GM18951 (cell line): ENCODE data around the gene HPGDS.

Source experiments
- POLR2A ChIP-seq: IDR thresholded peaks from 4 replicates; pipeline ENCODE4 v1.6.1; 2011; ENCODE audit warnings: mild to moderate bottlenecking; ENCODE audit not compliant: insufficient read length, insufficient read depth; ENCODE audit errors: extremely low read depth
- in situ Hi-C: fragments of 300-500 bp; cut with MboI; formaldehyde crosslinking; loops from one replicate; pipeline ENCODE4 v1.12.0; 2022; ENCODE audit warnings: low sequenced_read_pairs, mixed read lengths, inconsistent platforms; ENCODE audit not compliant: unreplicated experiment

The HPGDS gene

DNA sequence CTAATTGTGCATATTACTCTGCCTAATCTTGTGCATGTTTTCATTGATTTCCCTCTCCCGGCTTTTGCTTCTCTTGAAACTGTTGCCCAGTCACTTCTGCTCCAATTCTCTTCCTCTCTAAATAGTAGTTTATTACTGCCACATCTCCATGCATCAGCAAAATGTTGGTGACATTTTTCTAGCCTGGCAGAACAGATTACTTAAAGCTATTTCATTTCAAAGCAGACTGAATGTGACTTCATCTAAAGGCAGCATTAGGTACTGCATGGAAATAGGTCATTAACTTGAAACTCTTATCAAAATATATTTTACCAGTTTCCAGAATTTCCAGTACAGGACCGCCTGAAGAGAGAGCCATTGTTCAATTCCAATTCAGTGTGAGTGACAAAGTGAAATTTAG is 52.4 kb downstream of the HPGDS start:
- TF ChIP-seq POLR2A, result no peak
- in situ Hi-C loops, result no loop called here

DNA sequence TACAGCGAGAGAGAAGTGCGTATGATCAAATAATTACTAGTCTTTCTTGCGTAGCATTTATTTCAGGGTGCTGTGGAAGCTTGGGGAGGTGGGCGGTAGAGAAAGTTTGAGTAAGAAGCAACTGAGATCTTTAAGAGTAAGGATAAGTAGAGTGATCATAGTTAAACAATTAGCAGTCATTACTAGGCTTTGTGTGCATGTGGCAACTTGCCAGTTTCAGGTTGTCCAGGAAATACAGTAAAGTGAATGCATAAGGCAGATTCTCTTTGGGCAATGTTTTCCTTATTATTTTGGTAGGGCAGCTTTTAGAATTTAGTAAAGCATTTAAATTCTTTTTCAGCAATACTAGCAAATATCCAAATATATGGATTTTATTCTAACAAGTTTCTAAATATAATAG is 57.0 kb downstream of the HPGDS start:
- in situ Hi-C loops, result no loop called here
- no peak for TF ChIP-seq POLR2A

DNA sequence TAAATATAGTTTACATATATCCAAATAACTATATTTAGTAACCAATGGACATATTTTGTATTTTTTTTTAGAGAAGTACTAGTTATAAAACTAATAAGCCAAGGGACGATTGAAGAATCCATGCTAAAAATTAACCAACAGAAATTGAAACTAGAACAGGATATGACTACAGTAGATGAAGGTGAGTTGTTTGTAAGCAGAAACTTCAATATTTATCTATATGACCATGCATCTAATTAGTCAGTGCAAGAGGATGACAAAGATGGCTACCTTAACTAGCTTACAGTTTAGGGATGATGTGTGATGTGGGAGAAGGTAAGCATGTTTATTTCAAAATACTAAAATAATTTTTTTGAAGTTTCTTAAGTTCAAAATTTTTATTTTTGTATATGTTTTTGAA is 57.7 kb downstream of the HPGDS start:
- in situ Hi-C loops, result no loop called here
- TF ChIP-seq POLR2A, result no peak

DNA sequence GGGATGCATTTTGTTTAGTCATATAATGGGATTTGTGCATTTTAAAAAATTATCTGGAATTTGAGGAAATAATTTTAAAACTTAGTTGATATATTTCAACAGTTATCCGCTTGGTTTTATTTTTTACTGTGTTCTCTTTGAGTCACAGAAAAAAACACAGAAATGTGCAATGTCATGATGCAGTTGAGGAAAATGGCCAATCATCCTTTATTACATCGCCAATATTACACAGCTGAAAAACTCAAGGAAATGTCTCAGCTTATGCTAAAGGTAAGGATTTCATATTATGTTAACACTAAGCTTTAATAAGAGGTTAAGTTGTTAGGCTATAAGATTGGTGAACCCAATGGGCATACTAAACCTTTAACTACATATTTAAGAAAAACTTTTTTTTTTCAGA is 63.9 kb downstream of the HPGDS start:
- in situ Hi-C loops, result no loop called here

DNA sequence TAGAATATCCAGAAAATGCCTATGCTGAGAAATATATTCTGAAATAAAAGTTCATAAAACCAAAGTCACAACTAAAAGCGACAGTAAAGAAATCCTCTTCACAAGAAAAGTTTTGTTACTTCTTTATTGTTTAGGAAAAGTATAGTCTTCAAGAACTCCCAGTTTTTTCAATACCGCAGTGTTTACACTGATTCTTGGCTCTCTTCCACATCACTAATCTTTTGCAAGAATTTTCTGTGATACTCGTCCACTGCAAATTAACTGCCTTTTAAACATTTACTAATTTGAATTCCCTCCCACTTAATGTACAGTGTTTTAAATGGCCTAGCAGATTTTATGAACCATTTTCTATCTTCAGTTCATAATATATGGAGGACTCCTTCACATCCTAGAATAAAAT is 65.1 kb downstream of the HPGDS start:
- in situ Hi-C loops, result no loop called here
- no peak for TF ChIP-seq POLR2A

More for the DNA sequence above, 63.9 kb downstream of the HPGDS start:
- TF ChIP-seq POLR2A, result no peak

DNA sequence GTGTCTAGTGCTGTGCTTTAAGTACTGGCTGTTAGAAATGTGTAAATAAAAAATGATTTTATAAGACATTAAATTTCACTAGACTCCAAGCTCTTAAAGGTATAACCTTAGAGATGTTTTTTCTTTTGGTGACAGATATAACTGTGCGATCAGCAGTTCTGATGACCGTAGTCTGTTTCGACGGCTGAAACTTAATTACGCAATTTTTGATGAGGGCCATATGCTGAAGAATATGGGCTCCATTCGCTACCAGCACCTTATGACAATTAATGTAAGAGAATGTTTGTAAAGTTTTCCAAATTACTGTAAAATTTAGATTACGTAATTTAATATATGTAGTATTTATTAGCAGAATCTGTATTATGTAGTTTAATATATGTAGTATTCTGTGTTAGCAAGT is 66.4 kb downstream of the HPGDS start:
- in situ Hi-C loops, result no loop called here
- no peak for TF ChIP-seq POLR2A

DNA sequence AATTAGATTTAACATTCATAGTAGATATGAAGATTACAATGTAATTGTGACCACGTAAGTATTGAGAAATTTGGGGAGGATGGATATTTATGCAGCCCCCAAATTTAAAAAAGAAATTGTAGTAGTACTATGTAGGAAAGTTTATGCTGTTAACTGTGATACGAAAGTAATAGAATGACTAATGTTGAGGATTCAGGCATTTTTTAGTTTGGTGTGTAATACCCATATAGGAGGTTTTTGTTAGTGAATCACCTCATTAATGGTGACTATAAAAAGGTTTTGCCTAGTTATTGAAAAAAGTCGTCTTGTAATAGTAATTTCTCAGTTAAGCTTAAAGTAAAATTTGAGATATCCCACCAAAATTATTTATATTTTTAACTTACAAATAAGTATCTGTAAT is 67.7 kb downstream of the HPGDS start:
- in situ Hi-C loops, result no loop called here
- no peak for TF ChIP-seq POLR2A

DNA sequence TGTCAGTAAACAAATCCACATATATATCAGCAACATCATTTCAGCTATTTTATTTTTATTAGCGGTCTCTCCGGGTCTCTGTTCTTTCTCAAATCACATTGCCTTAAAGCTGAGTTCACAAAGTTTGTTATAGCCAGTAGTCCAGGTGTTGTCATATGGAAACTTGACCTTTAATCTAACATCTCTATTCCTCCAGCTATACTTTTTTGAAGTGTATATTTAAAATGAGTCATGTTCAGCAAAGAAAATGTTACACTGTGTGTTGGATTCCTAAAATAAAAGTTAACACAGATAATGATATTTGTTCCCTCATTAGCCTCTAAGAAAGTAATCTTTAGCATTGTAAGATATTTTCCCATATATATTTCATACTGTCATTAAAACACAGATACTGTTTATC is 71.4 kb downstream of the HPGDS start:
- in situ Hi-C loops, result no loop called here

DNA sequence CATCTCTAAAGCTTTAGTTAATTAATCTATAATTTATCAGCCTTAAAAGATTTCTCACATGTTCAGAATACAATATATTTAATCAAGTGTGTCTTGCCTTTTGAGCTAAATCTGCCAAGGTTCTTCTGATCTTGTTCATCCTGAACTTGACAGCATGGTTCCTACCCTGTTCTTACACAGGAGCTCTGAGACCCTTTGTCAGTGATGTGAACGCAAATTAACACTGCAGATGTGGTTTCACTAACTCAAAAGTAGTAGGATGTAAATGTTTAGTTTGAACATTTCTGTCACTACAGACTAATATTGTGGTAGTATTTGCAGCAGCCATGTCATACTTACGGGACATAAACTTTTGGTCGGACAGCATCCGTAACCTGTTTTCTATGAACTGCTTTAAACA is 75.6 kb downstream of the HPGDS start:
- TF ChIP-seq POLR2A, result no peak
- in situ Hi-C loops, result no loop called here

More for the DNA sequence above, 71.4 kb downstream of the HPGDS start:
- no peak for TF ChIP-seq POLR2A

DNA sequence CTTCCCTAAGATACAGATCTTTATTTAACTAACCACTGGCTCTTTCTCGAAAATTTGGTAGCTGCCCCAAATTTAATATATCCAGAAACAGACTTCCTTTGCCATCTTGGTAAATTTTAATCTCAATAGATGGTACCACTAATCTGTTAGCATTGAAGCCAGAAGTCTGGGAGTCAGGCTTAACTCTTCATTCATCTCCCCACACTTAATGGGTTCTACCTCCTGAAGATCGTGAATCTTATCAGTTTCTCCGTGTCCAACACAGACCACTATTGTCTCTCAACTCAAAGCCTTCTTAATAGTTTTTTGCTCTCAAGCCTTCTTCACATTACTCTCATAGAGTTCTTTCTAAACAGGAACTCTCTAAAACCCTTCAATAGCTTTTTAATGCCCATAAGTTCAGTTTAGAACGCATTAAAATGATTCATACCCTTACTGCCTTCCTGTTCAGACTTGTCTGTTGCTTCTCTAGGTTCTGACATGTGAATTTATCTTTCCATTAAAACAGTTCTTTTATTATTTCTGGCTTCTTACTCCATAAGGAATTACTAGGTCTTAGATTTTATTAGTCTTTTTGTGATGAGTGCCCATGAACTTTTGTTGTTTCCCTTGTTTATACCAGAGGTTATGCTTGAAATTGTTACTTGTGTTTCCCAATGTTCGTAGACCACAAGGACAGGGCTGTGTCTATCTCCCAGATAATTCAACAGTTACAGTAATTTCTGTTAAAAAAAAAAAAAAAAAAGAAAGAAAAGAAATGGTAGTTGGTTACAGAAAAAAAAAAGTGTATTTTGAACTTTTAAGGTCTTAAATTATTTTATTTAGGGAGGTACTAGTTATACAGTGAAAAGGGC is 80.2 kb downstream of the HPGDS start:
- in situ Hi-C loops, result no loop called here
- TF ChIP-seq POLR2A, result no peak

DNA sequence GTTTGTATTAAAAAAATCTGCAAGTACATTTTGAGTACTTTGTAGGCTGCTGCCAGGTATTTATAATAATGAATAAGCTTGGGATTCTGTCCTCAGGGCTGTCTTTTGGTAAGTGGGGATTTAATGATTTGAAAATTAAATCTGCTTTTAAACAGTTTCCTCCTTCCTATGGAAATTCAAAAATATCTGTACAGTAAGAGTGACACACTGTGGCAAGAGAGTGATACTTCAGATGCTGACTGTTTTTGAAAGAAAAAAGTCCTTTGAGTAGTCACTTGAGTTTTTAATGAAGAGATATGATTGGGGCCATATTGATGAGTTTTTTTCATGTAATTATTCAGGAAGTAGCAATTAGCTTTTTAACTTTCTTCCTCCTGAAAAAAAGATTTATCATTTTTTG is 85.8 kb downstream of the HPGDS start:
- no peak for TF ChIP-seq POLR2A
- in situ Hi-C loops, result no loop called here

DNA sequence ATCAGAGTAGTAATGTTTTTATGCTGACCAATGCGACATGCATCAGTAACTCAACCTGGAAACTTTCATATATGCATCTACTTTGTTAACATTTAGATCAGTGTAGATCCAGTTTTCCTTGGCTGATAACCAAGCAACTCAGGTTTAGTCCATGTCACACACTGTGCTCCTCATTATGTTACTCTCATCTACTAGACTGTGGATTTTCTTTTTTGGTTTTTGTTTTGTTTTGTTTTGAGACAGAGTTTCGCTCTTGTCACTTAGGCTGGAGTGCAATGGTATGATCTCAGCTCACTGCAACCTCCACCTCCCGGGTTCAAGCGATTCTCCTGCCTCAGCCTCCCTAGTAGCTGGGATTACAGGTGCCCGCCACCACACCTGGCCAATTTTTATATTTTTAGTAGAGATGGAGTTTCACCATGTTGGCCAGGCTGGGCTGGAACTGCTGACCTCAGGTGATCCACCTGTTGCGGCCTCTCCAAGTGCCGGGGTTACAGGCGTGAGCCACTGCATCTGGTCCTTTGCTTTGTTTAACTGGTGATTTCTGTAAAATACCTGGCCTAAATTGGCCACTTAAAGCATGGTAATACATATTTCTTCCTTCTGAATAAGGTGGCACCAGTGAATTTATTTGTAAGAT is 86.4 kb downstream of the HPGDS start:
- TF ChIP-seq POLR2A, result no peak
- in situ Hi-C loops, result no loop called here

DNA sequence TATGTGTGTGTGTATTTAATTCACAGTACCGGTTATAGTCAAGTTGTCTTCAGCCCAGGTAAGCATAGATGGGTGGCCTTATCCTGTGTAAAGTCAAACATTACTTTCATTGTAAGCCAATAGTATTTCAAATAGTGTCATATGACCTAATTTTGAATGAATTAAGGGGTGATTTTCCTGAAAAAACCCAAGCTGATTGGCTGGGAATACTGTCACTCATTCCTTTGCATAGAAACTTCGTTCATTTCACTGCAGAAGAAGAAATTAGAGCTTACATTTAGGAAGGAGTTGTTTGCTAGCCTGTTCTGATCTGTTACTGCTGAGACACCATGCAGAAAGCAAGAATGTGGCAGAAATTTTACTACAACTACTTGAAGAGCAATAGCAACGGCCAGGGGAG is 89.6 kb downstream of the HPGDS start:
- in situ Hi-C loops, result no loop called here
- no peak for TF ChIP-seq POLR2A

DNA sequence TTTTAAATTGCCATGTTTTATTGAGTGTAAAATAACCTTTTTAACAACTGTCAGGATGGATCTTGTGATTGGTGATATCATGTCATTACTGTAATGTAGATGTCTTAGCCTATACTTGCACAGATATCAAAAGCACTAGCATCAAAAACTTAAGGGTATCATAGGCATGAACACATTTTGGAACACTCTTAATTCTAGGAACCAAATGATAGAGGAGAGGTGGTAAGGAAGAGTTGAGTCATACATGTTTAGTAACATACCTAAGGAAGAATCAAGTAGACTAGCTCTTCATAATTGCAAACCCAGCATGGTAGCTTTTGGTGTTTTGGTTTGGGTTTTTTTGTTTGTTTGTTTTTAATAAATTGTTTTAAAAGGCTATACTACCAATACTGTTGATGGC is 91.5 kb downstream of the HPGDS start:
- in situ Hi-C loops, result no loop called here
- TF ChIP-seq POLR2A, result no peak
